Activated effector memory CD4-positive, alpha-beta T cell treated with Interleukin-2 at 50 U/mL for 16 hours (primary cell): Measurements from ENCODE around the gene NCAM1.
"Not testable (repeated sequence)": the region's sequence is repeated elsewhere in the genome, so short reads cannot be mapped to it uniquely, and the experiment has no call there.

Experiments
- DNase-seq: peaks from one replicate; pipeline ENCODE4 v3.0.0-alpha.2; 2020

The NCAM1 gene

DNA sequence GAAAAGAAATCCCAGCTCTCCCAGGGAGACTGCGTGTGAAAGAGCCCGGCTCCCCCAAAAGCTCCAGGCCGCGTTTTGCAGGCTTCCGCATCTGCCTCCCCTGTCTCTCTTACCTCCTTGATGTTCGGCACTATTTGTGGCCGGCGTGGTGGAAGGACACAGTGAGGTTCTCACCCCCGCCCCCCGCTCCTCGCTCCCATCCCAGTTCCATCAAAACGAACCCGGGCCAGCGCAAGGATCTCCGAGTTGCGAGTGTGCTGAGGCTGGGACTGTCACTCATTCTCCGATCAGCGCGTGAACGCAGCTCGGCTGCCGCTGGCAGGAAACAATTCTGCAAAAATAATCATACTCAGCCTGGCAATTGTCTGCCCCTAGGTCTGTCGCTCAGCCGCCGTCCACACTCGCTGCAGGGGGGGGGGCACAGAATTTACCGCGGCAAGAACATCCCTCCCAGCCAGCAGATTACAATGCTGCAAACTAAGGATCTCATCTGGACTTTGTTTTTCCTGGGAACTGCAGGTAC lies at the start of gene NCAM1:
Gene NCAM1 (plus strand): TSS at position 275 of the 523 bp plus-strand sequence.
- no peak for DNase-seq

DNA sequence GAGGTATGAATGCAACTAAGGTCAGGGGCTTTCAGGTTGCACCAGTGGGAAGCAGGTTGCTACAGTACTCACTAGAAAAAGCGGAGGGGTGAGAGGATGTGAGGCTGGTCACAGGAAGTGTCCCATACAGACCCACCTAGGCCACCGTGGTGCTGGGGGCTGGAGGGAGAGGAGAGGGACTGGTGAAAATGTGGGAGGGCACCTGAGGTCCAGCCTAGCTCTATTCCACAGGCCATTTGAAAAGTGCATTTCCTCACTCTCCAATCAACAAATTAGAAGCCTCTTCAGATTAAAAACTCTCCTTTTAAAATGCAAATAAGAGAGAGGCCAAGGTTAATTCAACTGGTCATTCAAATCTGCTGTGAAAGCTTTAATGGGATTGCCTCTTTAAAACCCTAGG lies 38.6 kb upstream of the NCAM1 start:
- no peak for DNase-seq

DNA sequence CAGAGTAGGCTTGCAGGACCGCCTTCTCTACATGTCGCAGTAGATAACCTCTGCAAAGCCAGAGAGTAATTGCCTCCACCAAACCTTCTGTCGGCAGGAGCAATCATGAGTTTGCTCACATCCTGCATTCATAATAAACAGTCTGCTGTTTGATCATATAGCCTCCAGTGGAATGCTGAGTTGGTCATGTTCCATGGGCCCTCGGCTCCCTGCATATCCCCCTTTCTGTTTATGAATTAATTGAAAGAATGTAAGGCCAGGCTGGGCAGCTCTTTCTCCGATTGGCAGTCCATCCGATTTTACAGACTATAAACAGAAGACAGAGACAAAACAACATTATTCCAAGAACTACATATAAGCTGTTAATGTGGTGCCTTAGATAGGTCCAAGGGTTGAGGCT lies 36.4 kb upstream of the NCAM1 start:
- DNase-seq, result not testable (repeated sequence)

DNA sequence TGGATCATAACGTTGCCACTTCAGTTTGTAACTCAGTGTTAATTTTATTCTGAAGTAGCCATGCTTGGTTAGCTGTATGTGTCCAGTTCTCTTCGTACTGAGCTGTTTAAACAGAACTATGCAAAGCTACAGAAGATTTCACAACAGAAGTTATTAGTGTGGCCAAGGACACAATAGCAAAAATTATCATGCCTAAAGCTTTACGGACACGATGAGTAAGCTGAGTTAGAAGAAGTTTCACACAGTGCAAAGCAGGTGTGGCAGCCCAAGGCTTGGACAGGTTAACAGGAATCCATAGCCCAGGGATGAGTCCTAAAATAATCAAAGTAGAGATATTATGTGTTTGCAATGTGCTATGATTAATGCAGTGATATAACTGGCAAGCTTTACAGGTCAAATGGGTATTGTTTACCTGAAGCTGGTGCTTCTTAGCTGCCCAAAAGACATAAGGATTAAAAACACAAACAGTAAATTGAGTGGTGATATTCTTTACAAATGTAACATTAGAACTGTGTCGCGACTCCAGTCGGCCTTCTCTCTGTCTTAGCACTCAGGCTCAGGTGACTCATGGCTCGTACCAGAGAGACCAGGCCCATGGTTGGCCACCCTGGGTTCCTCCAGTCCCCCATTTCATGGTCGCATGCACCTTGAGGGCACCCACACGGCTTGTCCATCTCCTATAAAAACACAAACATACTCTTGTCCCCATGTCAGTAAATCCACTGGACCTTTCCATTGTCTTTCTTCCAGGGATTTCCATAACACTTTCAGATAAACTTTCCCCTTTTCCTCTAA lies 35.5 kb upstream of the NCAM1 start:
- no peak for DNase-seq

DNA sequence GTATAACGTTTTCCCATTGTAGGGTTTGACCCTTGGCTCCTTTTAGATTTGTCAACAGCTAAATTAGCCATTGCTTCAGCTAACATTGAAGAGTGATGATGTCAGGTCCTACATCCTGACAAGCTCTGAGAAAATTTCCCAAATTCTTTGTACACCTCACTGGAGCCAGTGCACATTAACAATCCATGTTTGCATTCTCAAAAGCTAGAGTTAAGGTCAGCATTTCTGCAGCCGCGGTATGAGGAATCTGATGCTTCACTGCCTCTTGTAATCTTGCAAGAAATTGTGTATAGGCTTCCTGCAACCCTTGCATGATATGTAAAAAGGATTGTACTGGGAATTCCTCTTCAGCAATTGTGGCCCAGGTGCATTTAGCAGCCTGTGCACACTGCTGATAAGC lies 33.1 kb upstream of the NCAM1 start:
- DNase-seq, result no peak

DNA sequence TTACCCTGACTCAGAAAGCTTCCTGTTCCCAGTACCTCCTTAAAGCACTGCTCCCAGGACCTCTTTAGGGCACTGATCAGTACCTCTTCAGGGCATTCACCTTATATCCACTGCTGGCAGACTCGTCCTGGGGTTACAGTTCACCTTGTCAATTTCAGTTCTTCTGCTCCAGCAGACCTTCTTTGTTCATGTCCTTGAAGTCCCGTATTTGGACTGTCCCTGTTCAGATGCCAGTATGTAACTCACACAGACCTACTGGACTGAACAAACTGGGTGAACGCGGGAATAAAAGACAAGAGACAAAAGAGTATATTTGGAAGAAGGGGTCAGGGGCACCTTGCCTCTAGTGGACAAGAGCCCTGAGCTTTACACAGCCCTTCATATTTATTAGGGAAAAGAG lies 31.8 kb upstream of the NCAM1 start:
- DNase-seq, result no peak

DNA sequence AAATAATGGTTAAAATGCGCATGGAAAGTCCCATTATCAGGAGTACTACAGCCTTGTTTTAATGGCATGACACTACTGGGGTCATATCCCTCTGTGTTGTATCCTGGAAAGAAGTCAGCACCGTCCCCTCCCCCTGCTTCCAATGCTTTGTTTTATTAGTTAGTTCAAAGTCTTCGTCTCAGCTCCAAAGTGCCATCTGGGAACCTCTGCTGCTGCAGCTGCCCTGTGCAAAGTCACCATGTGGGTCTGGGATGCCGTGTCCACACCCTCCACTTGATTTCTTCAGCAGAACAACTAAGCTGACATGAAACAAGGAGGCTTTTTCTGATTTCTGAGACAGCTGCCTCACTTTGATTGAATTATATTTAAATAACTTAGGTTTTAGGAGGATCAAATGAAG lies 29.5 kb upstream of the NCAM1 start:
- no peak for DNase-seq

DNA sequence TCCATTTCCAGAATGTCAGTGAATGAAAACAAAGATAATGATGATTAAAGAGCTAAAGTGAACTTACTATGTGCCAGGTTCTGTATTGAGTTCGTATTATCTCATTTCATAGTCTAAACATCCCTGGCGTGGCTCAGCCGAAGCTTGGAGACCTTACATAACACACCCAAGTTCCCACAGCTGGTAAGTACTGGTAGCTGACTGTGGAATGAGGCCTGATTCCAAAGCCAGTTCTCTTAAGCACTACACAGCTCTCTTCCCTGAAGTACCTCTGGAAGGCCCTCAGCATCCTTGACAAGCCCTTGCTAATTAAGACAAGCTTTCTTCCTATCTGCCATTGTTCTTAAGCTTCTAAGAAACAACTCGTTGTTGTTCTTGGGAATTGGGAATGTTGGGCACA lies 28.6 kb upstream of the NCAM1 start:
- DNase-seq, result no peak

DNA sequence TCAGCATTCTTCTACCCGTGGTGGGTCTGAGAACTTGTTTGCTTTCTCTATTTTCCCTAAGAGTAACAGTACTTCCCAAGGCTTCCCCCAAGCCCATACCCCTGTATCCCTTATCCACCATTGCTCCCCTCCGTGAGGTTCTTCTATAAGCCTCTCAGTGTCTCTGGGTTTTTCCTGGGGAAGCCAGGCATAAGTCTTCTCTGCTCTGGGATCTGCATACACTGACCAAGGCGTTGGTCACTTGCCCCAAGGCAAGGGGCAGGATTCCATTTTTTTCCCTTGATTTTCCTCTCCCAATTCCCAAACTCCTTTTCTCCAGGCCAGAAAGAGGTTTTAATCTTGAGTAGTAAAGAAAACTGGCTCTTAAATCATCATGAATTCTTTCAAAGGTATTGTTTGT lies 27.2 kb upstream of the NCAM1 start:
- no peak for DNase-seq

DNA sequence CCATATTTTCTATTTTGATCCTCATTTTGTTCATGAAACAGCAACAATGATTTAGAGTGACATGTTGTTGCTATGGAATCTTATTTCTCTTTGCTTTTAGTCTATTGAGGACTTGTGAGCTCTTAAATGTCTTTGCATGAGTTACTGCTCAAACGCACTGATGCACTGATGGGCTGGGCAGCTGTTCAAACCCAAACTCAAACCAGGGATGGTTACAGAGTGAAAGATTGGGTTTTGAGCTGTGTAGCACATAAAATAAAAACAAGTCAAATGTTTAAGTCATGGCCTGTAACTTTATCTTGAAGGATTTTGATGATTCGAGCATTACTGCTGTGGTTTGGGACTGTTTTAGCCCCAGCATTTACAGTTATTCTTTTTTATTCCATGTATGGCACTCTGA lies 20.1 kb upstream of the NCAM1 start:
- DNase-seq, result no peak

DNA sequence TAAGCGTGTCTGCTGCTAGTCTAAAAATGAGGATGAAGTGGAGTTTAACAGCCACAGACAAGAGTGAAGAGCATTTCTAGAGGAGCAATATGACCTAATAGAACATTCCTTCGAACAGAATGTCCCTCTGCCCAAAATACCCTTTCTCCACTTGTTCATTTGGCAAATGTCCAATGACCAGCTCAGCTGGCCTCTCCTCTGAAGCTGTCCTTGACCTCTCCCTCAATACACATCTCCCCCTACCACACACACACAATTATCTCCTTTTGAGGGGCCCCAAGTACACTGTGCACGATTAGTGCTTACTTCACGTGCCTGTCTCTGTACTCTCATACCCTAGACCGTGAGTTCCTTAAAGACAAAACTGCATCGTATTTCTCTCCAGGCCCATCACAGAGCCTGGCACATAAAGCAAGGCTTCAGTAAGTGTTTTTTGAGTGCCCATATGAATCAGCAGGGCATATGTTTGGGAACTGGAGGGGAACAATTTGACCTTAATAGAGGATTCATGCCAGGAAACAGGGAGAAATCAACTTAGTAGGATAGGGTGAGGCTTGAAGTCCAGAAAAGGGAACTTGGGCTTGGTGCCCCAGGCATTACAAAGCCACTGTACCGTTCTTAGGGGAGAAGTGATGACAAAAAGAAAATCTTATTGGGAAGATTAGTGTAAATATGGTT lies 18.1 kb upstream of the NCAM1 start:
- DNase-seq, result no peak

DNA sequence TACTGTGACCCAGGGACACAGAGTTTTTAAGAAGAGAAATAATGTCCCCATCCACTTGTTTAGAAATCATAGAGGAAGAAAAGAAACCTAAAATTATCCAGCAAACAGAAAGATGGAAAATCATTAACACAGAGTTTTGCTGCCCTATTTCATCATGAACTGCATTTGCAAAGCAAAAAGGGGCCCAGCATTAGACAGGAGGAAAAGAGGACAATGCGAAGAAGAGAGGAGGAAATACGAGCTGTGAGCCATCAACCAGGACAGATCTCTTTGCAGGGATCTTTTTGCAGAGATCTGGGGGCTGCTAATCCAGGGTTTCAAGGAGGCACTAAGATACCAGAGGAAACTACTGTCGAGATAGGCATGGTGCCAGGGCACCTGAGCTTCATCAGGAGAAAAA lies 14.4 kb upstream of the NCAM1 start:
- no peak for DNase-seq

DNA sequence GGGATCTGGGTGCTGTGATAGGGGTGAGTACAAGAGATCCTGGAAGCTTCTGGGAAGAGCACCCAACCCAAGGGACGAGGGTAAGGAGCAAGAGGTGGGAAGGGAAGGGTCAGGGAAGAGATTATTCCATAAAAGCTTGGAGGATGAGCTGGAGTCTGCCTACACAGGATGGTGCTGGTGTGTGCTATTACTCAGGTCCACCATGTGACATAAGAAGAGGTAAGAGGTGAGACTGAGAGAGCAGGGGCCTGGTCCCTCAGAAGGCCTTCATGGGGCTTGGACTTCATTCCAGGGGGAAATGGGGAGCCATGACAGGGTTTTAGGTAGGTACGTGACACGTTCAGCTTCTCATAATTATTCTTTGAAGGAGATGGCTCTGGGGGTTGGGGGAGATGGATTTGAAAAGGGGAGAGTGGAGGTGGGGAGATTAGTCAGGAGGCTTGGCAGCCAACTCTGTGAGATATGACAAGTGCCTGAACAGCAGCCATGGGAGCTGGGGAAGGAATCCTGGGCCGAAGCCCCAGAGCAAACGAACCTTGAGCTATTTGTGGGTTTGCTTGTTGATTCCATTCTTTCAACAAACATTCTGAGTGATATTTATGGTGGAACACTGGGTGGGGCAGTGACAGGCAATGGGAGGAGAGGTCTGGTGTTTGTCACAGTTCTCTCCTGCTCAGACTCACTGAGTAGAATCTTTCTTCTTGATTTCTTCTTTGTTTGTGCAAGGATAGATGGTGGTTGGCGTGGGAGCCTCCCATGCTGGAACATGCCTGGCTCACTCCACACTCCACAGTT lies 11.2 kb upstream of the NCAM1 start:
- no peak for DNase-seq

DNA sequence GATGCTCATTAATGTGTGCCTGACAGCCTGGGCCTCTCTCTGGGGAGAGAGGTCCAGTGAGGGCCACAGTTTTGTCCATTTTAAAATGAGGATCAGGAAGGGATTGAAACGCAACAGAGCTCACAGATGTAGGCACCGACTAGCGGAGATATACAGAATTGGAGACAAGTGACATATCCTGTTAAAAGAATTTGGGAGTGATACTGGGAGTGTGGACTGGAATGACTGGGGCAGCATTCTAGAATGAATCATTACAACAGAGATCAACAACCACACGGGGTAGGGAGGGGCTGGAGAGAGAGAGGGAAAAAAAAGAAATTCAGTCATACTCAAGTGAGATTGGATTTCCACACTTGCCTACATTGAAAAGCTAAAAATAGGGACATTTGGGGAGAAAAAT lies 2.5 kb upstream of the NCAM1 start:
- DNase-seq, result no peak

DNA sequence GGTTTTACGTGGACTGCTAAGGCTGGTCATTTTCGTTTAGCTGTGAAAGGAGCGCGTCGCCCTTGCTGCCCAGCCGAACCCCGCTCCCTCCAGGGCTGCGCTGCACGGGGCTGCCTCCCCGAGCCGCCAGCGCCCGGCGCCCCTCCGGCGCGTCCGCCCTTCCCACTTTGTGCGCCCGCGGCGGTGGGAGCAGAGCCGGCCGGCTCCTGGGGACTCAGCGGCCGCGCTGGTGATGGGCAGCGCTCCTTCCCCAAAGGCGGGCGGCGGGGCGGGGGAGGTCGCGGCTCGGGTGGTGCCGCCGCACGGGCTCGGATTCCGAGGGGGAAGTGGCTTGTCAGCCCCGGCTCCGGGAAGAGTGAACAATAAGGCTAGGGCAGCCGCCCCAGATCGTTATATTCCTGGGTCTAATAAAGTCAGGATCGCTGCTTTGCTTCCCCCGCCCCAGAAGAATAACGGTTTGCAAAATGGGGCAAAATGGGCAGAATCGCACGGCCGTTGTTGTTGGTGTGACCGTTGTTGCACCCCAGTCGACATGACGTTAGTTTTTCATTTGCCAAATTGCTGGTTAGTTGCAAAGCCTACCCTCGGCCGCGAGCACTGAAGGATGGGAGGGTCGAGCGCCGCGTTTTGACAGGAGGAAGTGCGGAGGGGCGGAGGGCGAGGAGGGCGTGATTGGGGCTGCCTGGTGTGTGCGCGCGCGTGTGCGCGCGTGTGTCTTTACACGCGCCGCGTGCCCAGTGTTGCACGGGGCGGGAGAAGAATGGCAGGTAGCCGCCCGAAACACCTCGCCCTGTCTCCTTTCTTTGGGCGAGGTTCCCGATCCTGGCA lies 745 bp downstream of the NCAM1 start:
- no peak for DNase-seq

DNA sequence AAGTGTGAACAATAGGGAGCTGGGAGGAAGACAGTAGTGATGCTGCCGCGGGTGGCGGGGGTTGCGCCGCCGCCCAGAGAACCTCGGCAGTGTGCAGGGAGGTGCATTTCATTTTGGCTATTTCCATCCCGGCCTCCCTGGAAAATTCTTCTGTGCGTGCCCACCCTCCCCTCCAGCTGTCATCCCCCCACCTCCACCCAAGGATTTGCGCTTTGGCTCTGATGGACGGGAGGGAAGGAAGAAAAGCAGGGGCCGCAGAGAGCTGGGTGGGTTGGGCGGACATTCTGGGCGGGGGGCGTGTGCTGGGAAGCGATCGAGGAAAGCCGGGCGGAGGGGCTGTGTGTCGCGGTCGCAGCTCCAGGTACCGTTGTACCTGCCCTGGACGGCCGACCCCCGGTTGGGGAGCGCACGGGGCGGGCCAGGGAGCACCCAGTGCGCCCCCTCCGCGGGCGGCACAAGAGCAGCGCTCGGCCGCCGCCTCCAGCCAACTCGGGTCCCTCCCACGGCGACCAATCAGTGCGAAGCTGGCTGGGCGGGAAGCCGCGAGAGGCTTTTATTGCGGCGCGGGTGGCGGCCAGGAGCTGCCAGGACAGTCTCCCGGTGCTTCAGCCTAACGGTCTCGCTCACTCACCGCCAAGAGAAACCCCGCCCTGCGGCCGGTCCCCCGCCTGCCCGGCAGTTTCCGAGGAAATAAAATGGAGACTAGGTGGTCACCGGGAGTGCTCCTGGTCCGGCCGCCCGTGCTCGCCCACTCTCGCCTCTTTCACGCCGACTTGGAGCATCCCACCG lies 1.6 kb downstream of the NCAM1 start:
- DNase-seq, result no peak

DNA sequence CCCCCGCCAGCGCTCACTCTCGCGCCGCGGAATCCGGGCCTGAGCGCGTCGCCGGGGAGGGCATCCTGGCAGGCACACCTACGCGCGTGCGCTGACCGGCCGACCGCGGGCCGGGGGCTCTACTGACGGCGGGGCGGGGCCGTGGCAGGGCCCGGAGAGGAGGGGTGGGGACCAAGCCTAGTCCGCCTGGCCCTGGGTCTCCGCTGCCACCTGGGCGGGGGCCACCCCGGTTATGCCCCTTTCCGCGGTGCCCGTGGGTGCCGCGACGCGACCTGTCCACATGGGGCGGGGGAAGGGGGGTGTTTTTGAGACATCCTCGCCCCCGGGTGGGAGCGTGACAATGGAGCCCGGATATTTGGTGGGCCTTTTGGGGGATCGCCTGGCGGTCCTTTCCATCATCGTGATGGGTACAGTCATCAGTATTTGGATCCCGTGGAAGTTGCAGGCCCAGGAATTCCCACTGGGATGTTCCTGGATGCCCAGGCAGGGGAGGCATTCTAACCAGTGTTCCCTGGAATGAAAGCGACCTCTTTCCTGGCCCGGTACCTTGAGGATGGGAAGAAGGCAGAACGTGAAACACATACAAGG lies 2.2 kb downstream of the NCAM1 start:
- DNase-seq, result no peak

DNA sequence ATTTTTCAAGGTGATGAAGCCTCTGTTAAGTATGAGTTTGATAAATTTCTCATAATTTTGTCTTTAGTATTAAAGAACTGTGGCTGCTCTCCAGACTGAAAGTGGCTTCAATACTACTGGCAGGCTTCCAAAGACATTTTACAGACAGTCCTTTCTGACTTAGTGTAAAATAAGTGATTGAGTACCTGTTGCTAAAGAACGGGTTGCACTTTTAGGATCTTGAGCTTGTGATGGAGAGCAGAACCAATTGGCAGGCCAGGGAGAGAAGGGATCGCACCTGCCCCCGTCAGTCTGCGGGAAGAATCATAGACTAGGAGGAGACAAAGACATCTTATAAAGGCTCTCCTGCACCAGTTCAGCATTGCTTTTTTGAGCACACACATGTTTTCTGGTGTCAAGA lies 4.4 kb downstream of the NCAM1 start:
- DNase-seq, result no peak

DNA sequence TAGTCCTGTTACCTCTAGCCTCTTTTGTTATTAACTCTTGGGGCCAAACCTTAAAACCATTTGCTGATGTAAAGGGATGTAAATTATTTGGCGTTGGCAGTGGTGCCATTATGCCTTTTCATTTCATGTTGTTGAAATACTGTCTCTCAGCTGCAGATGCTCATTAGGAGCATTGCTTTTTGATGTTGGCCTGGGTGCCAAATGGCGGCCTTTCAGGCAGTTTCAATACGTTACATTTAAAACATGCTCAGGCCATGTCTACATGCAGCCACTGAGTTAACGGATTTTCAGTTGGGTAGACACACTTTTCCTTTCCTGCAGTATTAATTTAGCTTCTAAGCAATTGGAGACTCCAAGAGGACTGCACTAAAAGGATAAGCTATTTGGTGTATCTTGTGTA lies 5.3 kb downstream of the NCAM1 start:
- no peak for DNase-seq

DNA sequence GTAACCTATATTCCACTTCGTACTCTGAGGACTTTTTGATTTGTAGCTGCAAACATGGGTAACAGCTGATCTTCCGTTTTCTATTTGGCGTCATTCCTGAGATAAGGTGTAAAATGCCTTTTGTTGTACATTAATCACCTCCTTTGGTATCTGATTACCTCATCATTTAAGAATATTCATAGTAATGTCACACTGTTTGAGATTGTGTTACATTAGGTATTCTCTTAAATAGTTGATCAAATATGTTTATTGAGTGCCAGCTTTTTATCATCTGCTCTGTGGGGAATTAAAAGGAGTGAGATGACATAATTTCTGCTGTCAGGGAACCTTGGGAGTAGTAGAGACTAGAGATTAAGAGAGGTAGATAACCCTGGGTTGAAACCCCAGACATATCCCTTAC lies 5.9 kb downstream of the NCAM1 start:
- DNase-seq, result no peak

DNA sequence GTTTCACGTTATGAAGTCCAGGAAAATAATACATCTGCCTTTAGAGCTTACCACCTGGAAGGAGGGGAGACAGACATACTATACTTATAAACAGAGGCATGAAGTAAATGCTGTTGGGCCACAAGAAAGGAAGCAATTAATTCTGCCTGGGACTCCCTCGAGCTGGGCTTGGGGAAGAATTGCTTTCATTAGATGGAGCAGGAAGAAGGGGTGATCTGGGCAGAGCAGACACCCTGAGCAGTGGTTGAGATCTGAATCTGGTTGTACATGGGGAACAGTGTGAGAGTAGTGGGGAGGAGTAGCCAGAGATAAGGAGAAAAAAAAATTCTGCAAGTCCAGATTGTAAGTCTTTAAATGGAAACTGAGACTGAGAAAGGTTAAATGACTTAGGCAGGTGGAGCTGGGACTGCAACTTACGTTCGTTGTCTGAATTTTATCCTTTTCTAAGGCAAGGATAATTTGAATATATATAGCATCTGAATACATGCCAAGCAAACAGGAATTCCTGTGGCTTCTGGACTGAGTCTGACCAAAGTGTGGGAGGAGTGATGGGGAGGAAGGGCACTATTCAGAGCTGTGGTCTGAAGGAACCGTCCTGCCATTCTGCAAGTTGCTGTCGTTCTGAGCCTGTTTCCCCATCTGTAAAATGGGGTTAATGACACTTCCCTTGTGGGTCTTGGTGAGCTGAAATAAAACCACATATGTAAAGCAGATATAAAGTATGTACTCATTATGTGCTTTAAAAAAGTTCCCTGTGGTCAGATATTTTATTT lies 7.9 kb downstream of the NCAM1 start:
- DNase-seq, result no peak
